ENCODE measurements around the gene MAPK7.

GRCh38 chr17:19403021-19403420, 24.7 kb downstream of the MAPK7 start:
- TF ChIP-seq RFX5 (IDR thresholded peaks at IDR 0.05; ENCODE audit: low read depth, low read length) (no peak), ATF7 (IDR thresholded peaks at IDR 0.05; ENCODE audit: low read depth) (no peak), RAD21 (IDR thresholded peaks at IDR 0.05; ENCODE audit: insufficient read depth, low read depth, low read length) (no peak), PAX8 (IDR thresholded peaks at IDR 0.05) (no peak), YY1 (IDR thresholded peaks at IDR 0.05; ENCODE audit: low read depth, low read length) (no peak), CTCF (IDR thresholded peaks at IDR 0.05 in 2 of 3, conservative IDR thresholded peaks at IDR 0.05 in 1 of 3; ENCODE audit: control insufficient read depth in 2 of 3, extremely low read depth in 1 of 3, insufficient read depth in 1 of 3, low read depth in 3 of 3, low read length in 3 of 3) (no peak), RELA (IDR thresholded peaks at IDR 0.05; ENCODE audit: borderline replicate concordance, partially characterized antibody) (no peak), EP300 (IDR thresholded peaks at IDR 0.05; ENCODE audit: borderline replicate concordance in 1 of 2, control insufficient read depth in 1 of 2, low read depth in 2 of 2, low read length in 2 of 2) (no peak), SIN3A (IDR thresholded peaks at IDR 0.05; ENCODE audit: low read depth, low read length) (no peak)
